Stimulated activated CD4-positive, alpha-beta T cell treated with anti-CD3 and anti-CD28 coated beads, Interleukin-15, amount 100 ng/mL, for 24 hours (primary cell): ENCODE data around the gene RCSD1.

Source experiments
- DNase-seq: peaks from one replicate; pipeline ENCODE4 v3.0.0-alpha.2; 2020

The RCSD1 gene

GRCh38 chr1:167644551-167644950, 14.5 kb downstream of the RCSD1 start:
- no peak for DNase-seq

GRCh38 chr1:167645140-167645541, 15.1 kb downstream of the RCSD1 start:
- no peak for DNase-seq

GRCh38 chr1:167645625-167646414, 15.8 kb downstream of the RCSD1 start:
- no peak for DNase-seq

- DNase-seq = no peak
Observed at GRCh38 chr1:167648252-167648849, 18.3 kb downstream of the RCSD1 start.

GRCh38 chr1:167648978-167649744, 19.1 kb downstream of the RCSD1 start:
- no peak for DNase-seq

GRCh38 chr1:167650269-167651160, 20.5 kb downstream of the RCSD1 start:
- DNase-seq = no peak

GRCh38 chr1:167651161-167651693, 21.2 kb downstream of the RCSD1 start:
- no peak for DNase-seq

GRCh38 chr1:167654975-167655575, 25.0 kb downstream of the RCSD1 start:
- no peak for DNase-seq

GRCh38 chr1:167656657-167657056, 26.6 kb downstream of the RCSD1 start:
- no peak for DNase-seq

GRCh38 chr1:167658574-167659328, 28.7 kb downstream of the RCSD1 start:
- no peak for DNase-seq

- no peak for DNase-seq
Observed at GRCh38 chr1:167659450-167659849, 29.4 kb downstream of the RCSD1 start.

- no peak for DNase-seq
Observed at GRCh38 chr1:167659881-167660280, 29.8 kb downstream of the RCSD1 start.

- no peak for DNase-seq
Observed at GRCh38 chr1:167661527-167662426, 31.7 kb downstream of the RCSD1 start.

- DNase-seq = no peak
Observed at GRCh38 chr1:167663002-167663772, 33.2 kb downstream of the RCSD1 start.

GRCh38 chr1:167665469-167665868, 35.4 kb downstream of the RCSD1 start:
- DNase-seq = no peak

- no peak for DNase-seq
Observed at GRCh38 chr1:167666416-167666815, 36.4 kb downstream of the RCSD1 start.

- no peak for DNase-seq
Observed at GRCh38 chr1:167667536-167667935, 37.5 kb downstream of the RCSD1 start.

GRCh38 chr1:167668108-167668507, 38.1 kb downstream of the RCSD1 start:
- DNase-seq = no peak
